Measurements from ENCODE around the gene ROBO3. TPM values are rescaled to one million over a fixed set of nuclear protein-coding genes. Genes with fewer than 3 reads are reported as not detected.

ROBO3 gene
- total RNA-seq, 2 donors from 2014 or later: 21.5 to 26.6 TPM

- H3K4me3 Mint-ChIP-seq: no peak overlapping the region
- no peaks in the 10 kb centered on the region for H3K36me3 Mint-ChIP-seq (ENCODE audit: insufficient read depth in 2 of 2)
- H3K4me1 Mint-ChIP-seq (ENCODE audit: low read depth): peaks cover 27% of the 10 kb centered on the region
- H3K9me3 Mint-ChIP-seq: no peaks in the 10 kb centered on the region
- peaks cover 66% of the 10 kb centered on the region for H3K27me3 Mint-ChIP-seq (ENCODE audit: low read depth)
- DNase-seq (no peak), ATAC-seq (replicated peaks in 1 of 2) (no peak)
- H3K27ac Mint-ChIP-seq: no peak overlapping the region
These were observed 8.7 kb downstream of the ROBO3 start for GRCh38 chr11:124873951-124874350.

DNA sequence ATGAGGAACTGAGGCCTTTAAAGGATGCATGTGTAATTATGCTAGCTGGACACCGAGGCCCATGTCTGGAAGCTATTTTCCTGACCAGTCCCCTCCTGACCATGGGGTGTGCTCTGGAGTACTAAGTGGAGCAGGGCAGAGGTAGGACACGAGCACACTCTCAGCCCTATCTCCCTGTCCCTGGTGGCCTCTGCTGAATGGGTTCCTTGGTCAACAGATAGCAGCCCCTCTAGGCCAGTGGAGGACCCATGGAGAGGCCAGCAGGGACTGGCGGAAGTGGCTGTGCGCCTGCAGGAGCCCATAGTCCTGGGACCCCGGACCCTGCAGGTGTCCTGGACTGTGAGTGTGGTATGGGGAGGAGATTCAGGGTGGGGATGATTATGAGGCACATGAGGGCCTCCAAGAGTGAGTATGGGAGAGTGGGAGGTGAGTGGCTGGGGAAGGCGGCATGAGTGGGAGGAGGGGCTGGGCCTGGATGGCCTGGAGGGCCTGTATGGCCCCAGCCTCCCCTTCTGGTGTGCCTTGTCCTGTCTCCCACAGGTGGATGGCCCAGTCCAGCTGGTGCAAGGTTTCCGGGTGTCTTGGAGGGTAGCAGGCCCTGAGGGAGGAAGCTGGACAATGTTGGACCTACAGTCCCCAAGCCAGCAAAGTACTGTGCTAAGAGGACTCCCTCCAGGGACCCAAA lies 9.5 kb downstream of the ROBO3 start:
- no peaks in the 10 kb centered on the region for H3K9me3 Mint-ChIP-seq
- DNase-seq (no peak), ATAC-seq (replicated peaks in 1 of 2) (no peak)
- H3K27me3 Mint-ChIP-seq (ENCODE audit: low read depth): peaks cover 59% of the 10 kb centered on the region
- no peaks in the 10 kb centered on the region for H3K36me3 Mint-ChIP-seq (ENCODE audit: insufficient read depth in 2 of 2)
- no peak overlapping the region for H3K27ac Mint-ChIP-seq
- peaks cover 19% of the 10 kb centered on the region for H3K4me1 Mint-ChIP-seq (ENCODE audit: low read depth)
- peak overlapping the region; percentile 25 to 84 for H3K4me3 Mint-ChIP-seq

DNA sequence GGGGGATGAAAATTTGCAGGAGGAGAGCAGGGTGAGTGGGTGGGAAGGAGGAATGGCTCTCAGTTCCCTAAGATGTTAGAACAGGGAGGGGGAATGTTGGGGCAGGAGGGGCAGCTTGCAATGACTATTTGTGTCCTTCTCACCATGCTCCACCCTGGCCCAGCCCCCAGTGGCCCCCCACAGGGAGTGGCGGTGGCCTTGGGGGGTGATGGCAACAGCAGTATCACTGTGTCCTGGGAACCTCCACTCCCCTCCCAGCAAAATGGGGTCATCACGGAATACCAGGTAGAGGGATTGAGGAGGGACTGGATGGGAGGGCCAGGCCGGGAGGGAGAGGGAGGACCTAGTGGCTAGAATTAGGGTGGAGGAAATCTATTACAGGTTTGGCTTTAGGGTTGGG lies 10.2 kb downstream of the ROBO3 start:
- no peak for ATAC-seq (replicated peaks in 1 of 2)
- DNase-seq: no peak
- Mint-ChIP-seq H3K4me3 (peak overlapping the region; percentile 84 to 87), H3K27ac (no peak overlapping the region), H3K9me3 (no peaks in the 10 kb centered on the region), H3K27me3 (ENCODE audit: low read depth) (peaks cover 52% of the 10 kb centered on the region), H3K36me3 (ENCODE audit: insufficient read depth in 2 of 2) (no peaks in the 10 kb centered on the region), H3K4me1 (ENCODE audit: low read depth) (peaks cover 19% of the 10 kb centered on the region)

DNA sequence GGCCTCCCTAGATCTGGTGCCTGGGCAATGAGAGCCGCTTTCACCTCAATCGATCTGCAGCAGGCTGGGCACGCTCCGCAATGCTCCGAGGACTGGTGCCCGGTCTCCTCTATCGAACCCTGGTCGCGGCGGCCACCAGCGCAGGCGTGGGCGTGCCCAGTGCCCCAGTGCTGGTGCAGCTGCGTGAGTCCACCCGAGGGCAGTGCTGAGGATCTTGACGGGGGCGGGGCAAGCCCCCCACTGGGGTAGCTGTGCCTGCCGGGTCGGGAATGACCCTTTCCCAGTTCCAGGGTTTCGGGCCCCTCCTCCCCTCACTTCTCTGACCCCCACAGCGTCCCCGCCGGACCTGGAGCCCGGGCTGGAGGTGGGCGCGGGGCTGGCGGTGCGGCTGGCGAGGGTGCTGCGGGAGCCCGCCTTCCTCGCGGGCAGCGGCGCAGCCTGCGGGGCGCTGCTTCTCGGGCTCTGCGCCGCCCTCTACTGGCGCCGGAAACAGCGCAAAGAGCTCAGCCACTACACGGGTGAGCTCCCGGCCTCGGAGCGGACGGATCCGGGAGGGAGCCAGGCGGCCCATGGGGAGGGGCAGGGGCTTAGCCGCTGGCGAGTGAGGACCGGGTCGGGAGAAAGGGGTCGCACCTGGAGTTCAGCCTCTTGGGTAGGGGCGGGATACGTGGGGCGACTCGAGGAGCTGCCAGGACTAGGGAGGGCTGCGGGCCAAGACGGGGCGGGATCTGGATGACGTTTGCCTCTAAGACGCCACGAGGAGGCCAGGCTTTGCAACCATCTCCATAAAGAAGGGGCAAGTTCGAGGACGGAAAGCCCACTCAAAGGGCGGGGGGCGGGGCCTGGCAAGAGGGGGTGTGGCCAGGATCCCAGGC lies 10.9 kb downstream of the ROBO3 start:
- H3K27me3 Mint-ChIP-seq (ENCODE audit: low read depth): peaks cover 45% of the 10 kb centered on the region
- H3K36me3 Mint-ChIP-seq (ENCODE audit: insufficient read depth in 2 of 2): no peaks in the 10 kb centered on the region

GRCh38 chr11:124876818-124877630 lies 11.8 kb downstream of the ROBO3 start:
- ATAC-seq (replicated peaks in 1 of 2) (no peak), DNase-seq (no peak)
- Mint-ChIP-seq H3K27me3 (ENCODE audit: low read depth) (peaks cover 37% of the 10 kb centered on the region), H3K9me3 (no peaks in the 10 kb centered on the region), H3K36me3 (ENCODE audit: insufficient read depth in 2 of 2) (no peaks in the 10 kb centered on the region), H3K27ac (peak overlapping the region; percentile 45), H3K4me1 (ENCODE audit: low read depth) (peaks cover 19% of the 10 kb centered on the region), H3K4me3 (peak overlapping the region; percentile 84 to 87)

More for the DNA sequence above, 10.9 kb downstream of the ROBO3 start:
- H3K27ac Mint-ChIP-seq: no peak overlapping the region
- H3K4me3 Mint-ChIP-seq: peak overlapping the region; percentile 84 to 87
- no peaks in the 10 kb centered on the region for H3K9me3 Mint-ChIP-seq
- peaks cover 19% of the 10 kb centered on the region for H3K4me1 Mint-ChIP-seq (ENCODE audit: low read depth)
- ATAC-seq (replicated peaks in 1 of 2) (peak; percentile 94 to 96), DNase-seq (peak; percentile 83 to 84)

- H3K9me3 Mint-ChIP-seq: no peaks in the 10 kb centered on the region
- no peak overlapping the region for H3K27ac Mint-ChIP-seq
- peaks cover 32% of the 10 kb centered on the region for H3K27me3 Mint-ChIP-seq (ENCODE audit: low read depth)
- no peaks in the 10 kb centered on the region for H3K36me3 Mint-ChIP-seq (ENCODE audit: insufficient read depth in 2 of 2)
- ATAC-seq (replicated peaks in 1 of 2) (no peak), DNase-seq (no peak)
- H3K4me3 Mint-ChIP-seq: peak overlapping the region; percentile 84 to 87
- H3K4me1 Mint-ChIP-seq (ENCODE audit: low read depth): peaks cover 19% of the 10 kb centered on the region
These were observed 12.3 kb downstream of the ROBO3 start for GRCh38 chr11:124877631-124877909.

GRCh38 chr11:124877910-124878758 lies 12.9 kb downstream of the ROBO3 start:
- peak overlapping the region; percentile 84 to 87 for H3K4me3 Mint-ChIP-seq
- H3K27ac Mint-ChIP-seq: no peak overlapping the region
- H3K4me1 Mint-ChIP-seq (ENCODE audit: low read depth): peaks cover 19% of the 10 kb centered on the region
- peaks cover 26% of the 10 kb centered on the region for H3K27me3 Mint-ChIP-seq (ENCODE audit: low read depth)
- H3K9me3 Mint-ChIP-seq: no peaks in the 10 kb centered on the region
- no peak for DNase-seq
- ATAC-seq (replicated peaks in 1 of 2): no peak
- no peaks in the 10 kb centered on the region for H3K36me3 Mint-ChIP-seq (ENCODE audit: insufficient read depth in 2 of 2)

- Mint-ChIP-seq H3K27ac (no peak overlapping the region), H3K27me3 (ENCODE audit: low read depth) (peaks cover 18% of the 10 kb centered on the region), H3K4me1 (ENCODE audit: low read depth) (peaks cover 19% of the 10 kb centered on the region), H3K9me3 (no peaks in the 10 kb centered on the region), H3K4me3 (no peak overlapping the region), H3K36me3 (ENCODE audit: insufficient read depth in 2 of 2) (no peaks in the 10 kb centered on the region)
- ATAC-seq (replicated peaks in 1 of 2) (no peak), DNase-seq (no peak)
These were observed 13.7 kb downstream of the ROBO3 start for GRCh38 chr11:124878759-124879492.

DNA sequence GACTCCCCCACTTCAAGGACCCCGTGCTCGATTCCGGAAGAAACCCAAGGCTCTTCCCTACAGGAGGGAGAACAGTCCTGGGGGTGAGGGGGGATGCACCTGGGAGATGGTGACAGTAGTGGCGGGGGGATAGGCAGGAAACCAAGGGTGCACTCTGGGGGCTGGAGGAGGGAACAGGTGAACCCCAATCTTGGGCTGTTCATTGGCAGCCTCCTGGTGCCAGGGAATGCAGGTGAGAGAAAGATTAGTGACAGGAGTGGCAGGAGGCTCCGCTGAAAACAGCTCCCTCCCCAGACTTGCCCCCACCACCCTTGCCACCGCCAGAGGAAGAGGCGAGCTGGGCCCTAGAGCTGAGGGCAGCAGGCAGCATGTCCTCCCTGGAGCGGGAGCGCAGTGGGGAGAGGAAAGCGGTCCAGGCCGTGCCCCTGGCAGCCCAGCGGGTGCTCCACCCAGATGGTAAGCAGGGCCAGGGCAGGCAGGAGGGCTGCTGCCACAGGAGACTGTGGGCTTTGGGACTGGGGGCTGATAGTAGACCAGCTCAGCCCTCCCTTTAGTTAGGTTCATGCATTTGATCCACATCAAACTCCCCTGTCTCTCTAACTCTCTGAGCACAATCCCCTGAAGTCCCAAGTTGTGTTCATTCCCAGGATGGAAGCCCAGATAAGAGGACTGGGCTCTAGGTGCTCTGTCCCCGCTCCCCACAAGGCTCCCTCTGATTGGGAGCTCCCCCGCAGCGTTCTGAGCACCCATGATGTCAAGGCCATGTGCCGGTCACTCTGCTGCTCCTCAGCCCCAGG lies 14.5 kb downstream of the ROBO3 start:
- no peak overlapping the region for H3K4me3 Mint-ChIP-seq

GRCh38 chr11:124880290-124880611 lies 15.0 kb downstream of the ROBO3 start:
- Mint-ChIP-seq H3K9me3 (no peaks in the 10 kb centered on the region), H3K27me3 (ENCODE audit: low read depth) (peaks cover 6% of the 10 kb centered on the region), H3K4me1 (ENCODE audit: low read depth) (peaks cover 19% of the 10 kb centered on the region), H3K36me3 (ENCODE audit: insufficient read depth in 2 of 2) (no peaks in the 10 kb centered on the region), H3K4me3 (no peak overlapping the region), H3K27ac (no peak overlapping the region)
- no peak for ATAC-seq (replicated peaks in 1 of 2)
- DNase-seq: no peak

More for the DNA sequence above, 14.5 kb downstream of the ROBO3 start:
- Mint-ChIP-seq H3K27ac (no peak overlapping the region), H3K4me1 (ENCODE audit: low read depth) (peaks cover 19% of the 10 kb centered on the region), H3K9me3 (no peaks in the 10 kb centered on the region), H3K36me3 (ENCODE audit: insufficient read depth in 2 of 2) (no peaks in the 10 kb centered on the region), H3K27me3 (ENCODE audit: low read depth) (peaks cover 11% of the 10 kb centered on the region)
- ATAC-seq (replicated peaks in 1 of 2) (no peak), DNase-seq (no peak)

DNA sequence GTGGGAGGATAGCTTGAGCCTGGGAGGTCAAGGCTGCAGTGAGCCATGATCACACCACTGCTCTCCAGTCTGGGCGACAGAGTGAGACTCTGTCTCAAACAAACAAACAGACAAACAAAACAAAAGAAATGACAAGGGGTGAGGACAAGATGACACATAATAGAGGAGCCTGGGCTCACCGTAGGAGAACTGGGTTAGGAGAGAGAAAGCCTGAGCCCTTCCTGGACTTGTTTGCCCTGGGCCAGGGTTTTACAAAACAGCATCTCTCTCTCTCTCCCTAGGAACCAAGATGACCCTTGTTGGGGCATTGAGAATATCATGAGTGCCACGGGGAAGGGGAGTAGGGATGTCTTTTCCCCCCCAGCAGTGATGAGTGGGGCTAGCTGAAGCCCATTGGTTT lies 15.7 kb downstream of the ROBO3 start:
- no peaks in the 10 kb centered on the region for H3K9me3 Mint-ChIP-seq
- H3K27ac Mint-ChIP-seq: no peak overlapping the region
- no peaks in the 10 kb centered on the region for H3K27me3 Mint-ChIP-seq (ENCODE audit: low read depth)
- H3K4me1 Mint-ChIP-seq (ENCODE audit: low read depth): peaks cover 15% of the 10 kb centered on the region
- no peak overlapping the region for H3K4me3 Mint-ChIP-seq
- ATAC-seq (replicated peaks in 1 of 2): no peak
- DNase-seq: no peak
- no peaks in the 10 kb centered on the region for H3K36me3 Mint-ChIP-seq (ENCODE audit: insufficient read depth in 2 of 2)
